ENCODE results near the gene ACOX3. TPM values are rescaled to one million over a fixed set of nuclear protein-coding genes. Genes with fewer than 3 reads are reported as not detected.

The ACOX3 gene
- total and polyA plus RNA-seq, 10 of the 15 experiments (the other 5 are each of a cell fraction or from before 2014, with no cell fraction given) = 2.0 to 24.5 (median 14.0) TPM

GRCh38 chr4:8380511-8381415 lies 59.8 kb downstream of the ACOX3 start:
- Histone ChIP-seq H3K9me3 (replicated peaks; ENCODE audit: control insufficient read depth, insufficient read depth, low read length) (no peaks in the 10 kb centered on the region), H3K4me1 (ENCODE audit: control insufficient read depth, insufficient read depth, low read length) (peaks cover 5% of the 10 kb centered on the region; the same call in 1 of the 2 replicates), H2AFZ (ENCODE audit: control insufficient read depth, low read depth, low read length) (no peak overlapping the region), H3K4me2 (ENCODE audit: control insufficient read depth, insufficient read depth) (no peak overlapping the region), H3K36me3 (ENCODE audit: control insufficient read depth in 2 of 2, insufficient read depth in 2 of 2, low read length in 1 of 2) (no peaks in the 10 kb centered on the region), H3K79me2 (ENCODE audit: control insufficient read depth, insufficient read depth, low read length) (no peaks in the 10 kb centered on the region), H4K20me1 (ENCODE audit: control insufficient read depth, insufficient read depth) (no peaks in the 10 kb centered on the region), H3K27ac (ENCODE audit: control insufficient read depth, insufficient read depth) (no peak overlapping the region), H3K4me3 (no peak overlapping the region), H3K9ac (ENCODE audit: control insufficient read depth, insufficient read depth, low read length) (no peak overlapping the region), H3K27me3 (replicated peaks in 1 of 2; ENCODE audit: control insufficient read depth in 2 of 2, insufficient read depth in 2 of 2, low read length in 1 of 2) (no peaks in the 10 kb centered on the region)
- ChIA-PET RAD21 (ENCODE audit: unreplicated experiment) (interaction anchor here (0.7 kb wide), 1 partner anchor 416 kb away, joined by 3 read pairs; no protein-coding TSS in a partner anchor), SMC1A (ENCODE audit: uncharacterized antibody, unreplicated experiment) (no interaction called here), POLR2A (no interaction called here), CTCF (no interaction called here)
- ATAC-seq (no peak), FAIRE-seq (no peak), DNase-seq (ENCODE audit: low read depth, low spot score) (no peak)
- no peak for TF ChIP-seq YBX1 (IDR thresholded peaks at IDR 0.05)
- TF ChIP-seq NRF1 (conservative IDR thresholded peaks at IDR 0.05; ENCODE audit: low read depth, low read length) = no peak
- no peak for TF ChIP-seq HCFC1 (IDR thresholded peaks at IDR 0.05; ENCODE audit: low read length)
- TF ChIP-seq MXI1 (IDR thresholded peaks at IDR 0.05; ENCODE audit: low read depth, low read length) = no peak
- TF ChIP-seq BCLAF1 (IDR thresholded peaks at IDR 0.05) = no peak
- TF ChIP-seq, protein P1, sequence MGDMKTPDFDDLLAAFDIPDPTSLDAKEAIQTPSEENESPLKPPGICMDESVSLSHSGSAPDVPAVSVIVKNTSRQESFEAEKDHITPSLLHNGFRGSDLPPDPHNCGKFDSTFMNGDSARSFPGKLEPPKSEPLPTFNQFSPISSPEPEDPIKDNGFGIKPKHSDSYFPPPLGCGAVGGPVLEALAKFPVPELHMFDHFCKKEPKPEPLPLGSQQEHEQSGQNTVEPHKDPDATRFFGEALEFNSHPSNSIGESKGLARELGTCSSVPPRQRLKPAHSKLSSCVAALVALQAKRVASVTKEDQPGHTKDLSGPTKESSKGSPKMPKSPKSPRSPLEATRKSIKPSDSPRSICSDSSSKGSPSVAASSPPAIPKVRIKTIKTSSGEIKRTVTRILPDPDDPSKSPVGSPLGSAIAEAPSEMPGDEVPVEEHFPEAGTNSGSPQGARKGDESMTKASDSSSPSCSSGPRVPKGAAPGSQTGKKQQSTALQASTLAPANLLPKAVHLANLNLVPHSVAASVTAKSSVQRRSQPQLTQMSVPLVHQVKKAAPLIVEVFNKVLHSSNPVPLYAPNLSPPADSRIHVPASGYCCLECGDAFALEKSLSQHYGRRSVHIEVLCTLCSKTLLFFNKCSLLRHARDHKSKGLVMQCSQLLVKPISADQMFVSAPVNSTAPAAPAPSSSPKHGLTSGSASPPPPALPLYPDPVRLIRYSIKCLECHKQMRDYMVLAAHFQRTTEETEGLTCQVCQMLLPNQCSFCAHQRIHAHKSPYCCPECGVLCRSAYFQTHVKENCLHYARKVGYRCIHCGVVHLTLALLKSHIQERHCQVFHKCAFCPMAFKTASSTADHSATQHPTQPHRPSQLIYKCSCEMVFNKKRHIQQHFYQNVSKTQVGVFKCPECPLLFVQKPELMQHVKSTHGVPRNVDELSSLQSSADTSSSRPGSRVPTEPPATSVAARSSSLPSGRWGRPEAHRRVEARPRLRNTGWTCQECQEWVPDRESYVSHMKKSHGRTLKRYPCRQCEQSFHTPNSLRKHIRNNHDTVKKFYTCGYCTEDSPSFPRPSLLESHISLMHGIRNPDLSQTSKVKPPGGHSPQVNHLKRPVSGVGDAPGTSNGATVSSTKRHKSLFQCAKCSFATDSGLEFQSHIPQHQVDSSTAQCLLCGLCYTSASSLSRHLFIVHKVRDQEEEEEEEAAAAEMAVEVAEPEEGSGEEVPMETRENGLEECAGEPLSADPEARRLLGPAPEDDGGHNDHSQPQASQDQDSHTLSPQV (IDR thresholded peaks at IDR 0.05) = no peak
- no peak for TF ChIP-seq SUZ12 (IDR thresholded peaks at IDR 0.05; ENCODE audit: unreplicated experiment)
- no peak for TF ChIP-seq SREBF1 (IDR thresholded peaks at IDR 0.05; ENCODE audit: low read length)
- BruUV-seq (replicated peaks) = no TSS peak
- in situ Hi-C loops (cut with MboI) = no loop called here
- 96% methylated on average over 22 of the region's 22 CpGs for WGBS (ENCODE audit: insufficient coverage, insufficient replicate concordance, low lambda C conversion rate, missing lambda C conversion rate)
- intact Hi-C loops (cut with micrococcal nuclease; ENCODE audit: unreplicated experiment) = no loop called here
